GDM1 (cell line): ENCODE measurements around the gene SPOUT1.
A peak's percentile ranks its signal among the peaks of the same experiment; 100 is the strongest.

ENCODE experiments used
- DNase-seq: peaks from one replicate; lab custom pipeline; 2025; lab: John Stamatoyannopoulos, UW

SPOUT1 gene

DNA sequence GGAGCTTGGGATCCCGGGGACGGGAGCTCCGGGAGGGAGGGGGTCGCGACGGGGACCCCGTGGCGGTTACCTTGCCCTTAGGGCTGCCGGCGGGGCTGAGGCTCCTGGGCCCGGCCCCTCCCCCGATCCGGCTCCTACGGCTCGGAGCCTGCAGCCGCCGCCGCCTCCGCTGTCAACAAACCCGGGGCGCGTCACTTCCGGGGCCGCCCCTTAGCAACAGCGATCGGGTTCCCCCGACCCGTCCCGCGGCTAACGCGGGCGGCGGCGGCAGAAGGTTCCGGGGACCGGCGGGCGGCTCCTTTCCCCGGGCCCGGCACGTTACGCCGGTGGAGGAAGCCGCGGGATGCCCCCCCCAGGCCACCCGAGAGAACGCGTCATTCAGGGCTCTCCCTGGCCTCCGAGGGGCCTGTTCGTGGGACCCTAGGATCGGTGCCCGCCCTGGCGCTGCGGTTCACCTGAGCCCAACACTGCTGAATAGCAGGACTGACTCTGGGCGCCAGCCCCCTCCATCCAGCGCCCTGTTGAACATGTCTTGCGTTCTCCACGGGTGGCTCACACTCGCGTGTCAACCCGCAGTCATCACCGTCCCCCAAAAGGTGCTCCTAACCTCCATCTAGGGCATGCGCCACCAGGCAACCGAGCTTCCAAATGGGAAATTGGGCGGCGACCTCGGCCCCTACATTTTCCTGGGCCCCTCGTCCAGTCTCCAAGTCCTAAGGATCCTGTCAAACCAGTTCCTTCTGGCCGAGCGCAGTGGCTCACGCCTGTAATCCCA lies 57.7 kb downstream of the SPOUT1 start, which contains the start of gene ZER1:
Gene ZER1 (minus strand): TSS at position 183 of the 775 bp plus-strand sequence. CDS start 16,362 bp downstream, outside the sequence.
- peak; percentile 82 for DNase-seq

DNA sequence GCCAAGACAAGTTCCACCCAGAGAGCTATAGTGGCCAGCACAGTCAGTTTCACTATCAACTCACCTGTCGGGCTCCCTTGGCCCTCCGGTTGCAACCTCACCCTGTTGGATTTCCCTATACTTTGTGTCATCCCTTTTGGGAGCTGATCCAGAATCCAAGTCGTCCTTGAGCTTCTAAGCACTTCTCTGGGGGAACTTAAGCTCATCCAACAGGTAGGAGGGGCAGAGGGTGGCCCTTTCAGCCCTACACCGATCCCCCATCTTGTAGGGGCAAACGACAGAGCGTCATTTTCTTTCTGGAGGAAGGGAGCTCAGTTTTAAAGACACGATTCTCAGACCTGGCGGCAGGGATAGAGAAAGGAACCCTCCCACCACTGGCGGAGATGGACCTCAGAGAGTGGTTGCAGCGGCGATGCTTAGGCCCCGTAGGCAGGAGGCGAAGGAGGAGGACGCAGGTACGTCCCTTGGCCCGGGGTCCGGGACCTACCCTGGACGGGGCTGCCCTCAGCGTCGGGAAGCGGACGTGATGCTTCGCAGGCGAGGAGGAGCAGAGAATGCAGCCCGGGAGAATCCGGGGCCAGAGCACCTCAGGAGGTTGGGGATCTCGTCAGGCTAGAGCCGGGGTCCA lies 58.4 kb downstream of the SPOUT1 start:
- no peak for DNase-seq

DNA sequence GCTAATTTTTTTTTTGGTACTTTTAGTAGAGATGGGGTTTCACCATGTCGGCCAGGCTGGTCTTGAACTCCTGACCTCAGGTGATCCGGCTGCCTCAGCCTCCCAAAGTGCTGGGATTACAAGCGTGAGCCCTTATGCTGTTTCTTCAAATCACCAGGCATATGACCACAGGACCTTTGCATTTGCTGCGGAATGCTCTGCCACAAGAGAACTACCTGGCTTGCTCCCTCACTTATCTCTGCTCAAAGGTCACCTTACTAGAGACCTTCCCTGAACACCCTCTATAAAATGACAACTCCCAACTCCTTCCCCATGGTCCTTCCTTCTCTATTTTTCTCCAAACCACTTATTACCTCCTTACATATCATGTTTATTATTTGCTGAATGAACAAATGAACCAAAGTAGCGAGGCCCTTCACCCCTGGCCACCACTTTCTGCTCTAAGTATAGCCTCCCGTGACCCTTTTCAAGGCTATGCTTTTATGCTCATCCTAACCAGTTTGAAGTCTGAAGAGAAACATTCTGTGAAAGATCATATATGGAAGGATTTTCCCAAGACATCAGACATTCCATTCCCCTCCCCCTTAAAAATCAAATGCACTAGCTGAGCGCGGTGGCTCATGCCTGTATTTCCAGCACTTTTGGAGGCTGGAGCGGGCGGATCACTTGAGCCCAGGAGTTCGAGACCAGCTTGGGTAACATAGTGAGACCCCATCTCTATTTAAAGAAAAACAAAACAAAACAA lies 59.1 kb downstream of the SPOUT1 start:
- no peak for DNase-seq
